ENCODE measurements around the gene TGFB1. TPM values are rescaled to one million over a fixed set of nuclear protein-coding genes. Genes with fewer than 3 reads are reported as not detected.

The TGFB1 gene
- total and polyA plus RNA-seq, 2 of the 13 experiments (the other 11 are each of a cell fraction or from before 2014, with no cell fraction given), result 4.1 to 5.4 TPM

DNA sequence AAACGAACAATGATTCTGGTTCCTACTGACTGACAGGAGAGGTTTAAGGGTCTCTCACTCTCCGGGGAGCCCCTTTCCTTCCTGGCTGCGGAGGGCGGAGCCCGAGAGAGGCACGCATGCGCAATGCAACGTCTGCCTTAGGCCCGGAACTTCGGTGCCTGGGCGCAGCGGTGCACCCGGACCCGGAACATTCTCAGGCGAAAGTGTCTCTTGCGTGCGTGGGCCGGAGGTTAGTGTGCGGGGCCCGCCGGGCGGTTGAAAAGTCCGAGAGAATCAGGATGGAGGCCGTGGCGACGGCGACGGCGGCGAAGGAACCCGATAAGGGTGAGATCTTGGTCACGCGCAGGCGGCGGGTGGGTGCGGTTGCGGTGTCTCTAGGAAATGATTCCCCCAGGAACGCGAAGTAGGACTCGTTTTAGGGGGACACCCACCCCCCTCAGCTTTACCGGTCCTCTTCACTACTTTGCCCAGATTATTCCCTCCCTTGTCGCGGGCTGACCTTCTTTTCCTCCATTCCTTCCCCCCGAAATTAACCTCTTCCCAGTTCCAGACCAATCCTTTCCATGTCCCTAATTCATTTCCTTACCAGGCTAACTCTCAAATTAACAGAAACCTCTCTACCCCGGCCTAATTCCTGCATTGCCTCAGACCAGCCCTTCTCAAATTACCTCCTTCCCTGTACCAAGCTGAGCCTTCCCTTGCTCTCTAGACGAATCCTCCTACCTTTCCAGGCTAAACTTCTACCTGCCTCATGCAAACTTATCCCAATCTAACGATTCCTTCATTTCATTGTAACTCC, 43.5 kb downstream of the TGFB1 start, which contains the start of gene CCDC97 (continued):
- TF ChIP-seq, protein P1, sequence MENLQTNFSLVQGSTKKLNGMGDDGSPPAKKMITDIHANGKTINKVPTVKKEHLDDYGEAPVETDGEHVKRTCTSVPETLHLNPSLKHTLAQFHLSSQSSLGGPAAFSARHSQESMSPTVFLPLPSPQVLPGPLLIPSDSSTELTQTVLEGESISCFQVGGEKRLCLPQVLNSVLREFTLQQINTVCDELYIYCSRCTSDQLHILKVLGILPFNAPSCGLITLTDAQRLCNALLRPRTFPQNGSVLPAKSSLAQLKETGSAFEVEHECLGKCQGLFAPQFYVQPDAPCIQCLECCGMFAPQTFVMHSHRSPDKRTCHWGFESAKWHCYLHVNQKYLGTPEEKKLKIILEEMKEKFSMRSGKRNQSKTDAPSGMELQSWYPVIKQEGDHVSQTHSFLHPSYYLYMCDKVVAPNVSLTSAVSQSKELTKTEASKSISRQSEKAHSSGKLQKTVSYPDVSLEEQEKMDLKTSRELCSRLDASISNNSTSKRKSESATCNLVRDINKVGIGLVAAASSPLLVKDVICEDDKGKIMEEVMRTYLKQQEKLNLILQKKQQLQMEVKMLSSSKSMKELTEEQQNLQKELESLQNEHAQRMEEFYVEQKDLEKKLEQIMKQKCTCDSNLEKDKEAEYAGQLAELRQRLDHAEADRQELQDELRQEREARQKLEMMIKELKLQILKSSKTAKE (CRISPR knock-in tag; IDR thresholded peaks at IDR 0.05; ENCODE audit: borderline replicate concordance), result no peak
- TF ChIP-seq XBP1 (CRISPR knock-in tag; IDR thresholded peaks at IDR 0.05) (peak; percentile 83), SETDB1 (CRISPR knock-in tag; IDR thresholded peaks at IDR 0.05; ENCODE audit: borderline replicate concordance) (no peak), ZFP82 (CRISPR knock-in tag; IDR thresholded peaks at IDR 0.05; ENCODE audit: borderline replicate concordance) (no peak), SSRP1 (CRISPR knock-in tag; IDR thresholded peaks at IDR 0.05) (no peak), ZNF496 (CRISPR knock-in tag; IDR thresholded peaks at IDR 0.05; ENCODE audit: insufficient replicate concordance) (no peak), ZNF878 (CRISPR knock-in tag; IDR thresholded peaks at IDR 0.05) (peak; percentile 70), ZNF614 (CRISPR knock-in tag; IDR thresholded peaks at IDR 0.05; ENCODE audit: borderline replicate concordance) (peak; percentile 54), BRCA1 (CRISPR knock-in tag; IDR thresholded peaks at IDR 0.05) (peak; percentile 92; the same call in 1 of the 2 replicates), FOXA1 (IDR thresholded peaks at IDR 0.05) (no peak), FOXA1 (CRISPR knock-in tag; IDR thresholded peaks at IDR 0.05) (no peak), ZNF264 (CRISPR knock-in tag; IDR thresholded peaks at IDR 0.05) (peak; percentile 79; the same call in 1 of the 2 replicates), ZNF331 (CRISPR knock-in tag; IDR thresholded peaks at IDR 0.05) (peak; percentile 39), ZNF382 (CRISPR knock-in tag; IDR thresholded peaks at IDR 0.05; ENCODE audit: borderline replicate concordance) (no peak), NFE2L2 (IDR thresholded peaks at IDR 0.05; ENCODE audit: low read length) (no peak), POGZ (CRISPR knock-in tag; IDR thresholded peaks at IDR 0.05) (peak; percentile 76), ZNF121 (CRISPR knock-in tag; IDR thresholded peaks at IDR 0.05) (no peak), NR2F6 (IDR thresholded peaks at IDR 0.05) (no peak; the same call in 1 of the 2 replicates), NR2F6 (CRISPR knock-in tag; IDR thresholded peaks at IDR 0.05) (peak; percentile 33; the same call in 1 of the 2 replicates), ZNF207 (IDR thresholded peaks at IDR 0.05; ENCODE audit: borderline replicate concordance) (no peak), ZNF772 (CRISPR knock-in tag; IDR thresholded peaks at IDR 0.05) (peak; percentile 91), ZNF709 (CRISPR knock-in tag; IDR thresholded peaks at IDR 0.05) (peak; percentile 81)
- TF ChIP-seq, protein P2, sequence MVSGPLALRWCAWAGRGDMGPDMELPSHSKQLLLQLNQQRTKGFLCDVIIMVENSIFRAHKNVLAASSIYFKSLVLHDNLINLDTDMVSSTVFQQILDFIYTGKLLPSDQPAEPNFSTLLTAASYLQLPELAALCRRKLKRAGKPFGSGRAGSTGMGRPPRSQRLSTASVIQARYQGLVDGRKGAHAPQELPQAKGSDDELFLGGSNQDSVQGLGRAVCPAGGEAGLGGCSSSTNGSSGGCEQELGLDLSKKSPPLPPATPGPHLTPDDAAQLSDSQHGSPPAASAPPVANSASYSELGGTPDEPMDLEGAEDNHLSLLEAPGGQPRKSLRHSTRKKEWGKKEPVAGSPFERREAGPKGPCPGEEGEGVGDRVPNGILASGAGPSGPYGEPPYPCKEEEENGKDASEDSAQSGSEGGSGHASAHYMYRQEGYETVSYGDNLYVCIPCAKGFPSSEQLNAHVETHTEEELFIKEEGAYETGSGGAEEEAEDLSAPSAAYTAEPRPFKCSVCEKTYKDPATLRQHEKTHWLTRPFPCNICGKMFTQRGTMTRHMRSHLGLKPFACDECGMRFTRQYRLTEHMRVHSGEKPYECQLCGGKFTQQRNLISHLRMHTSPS (CRISPR knock-in tag; IDR thresholded peaks at IDR 0.05; ENCODE audit: low read depth), result no peak
- TF ChIP-seq, protein P3, sequence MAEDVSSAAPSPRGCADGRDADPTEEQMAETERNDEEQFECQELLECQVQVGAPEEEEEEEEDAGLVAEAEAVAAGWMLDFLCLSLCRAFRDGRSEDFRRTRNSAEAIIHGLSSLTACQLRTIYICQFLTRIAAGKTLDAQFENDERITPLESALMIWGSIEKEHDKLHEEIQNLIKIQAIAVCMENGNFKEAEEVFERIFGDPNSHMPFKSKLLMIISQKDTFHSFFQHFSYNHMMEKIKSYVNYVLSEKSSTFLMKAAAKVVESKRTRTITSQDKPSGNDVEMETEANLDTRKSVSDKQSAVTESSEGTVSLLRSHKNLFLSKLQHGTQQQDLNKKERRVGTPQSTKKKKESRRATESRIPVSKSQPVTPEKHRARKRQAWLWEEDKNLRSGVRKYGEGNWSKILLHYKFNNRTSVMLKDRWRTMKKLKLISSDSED (CRISPR knock-in tag; IDR thresholded peaks at IDR 0.05), result 0 out of 2 replicates have a peak, but pooled peaks have one; percentile 60
- TF ChIP-seq, protein P4, sequence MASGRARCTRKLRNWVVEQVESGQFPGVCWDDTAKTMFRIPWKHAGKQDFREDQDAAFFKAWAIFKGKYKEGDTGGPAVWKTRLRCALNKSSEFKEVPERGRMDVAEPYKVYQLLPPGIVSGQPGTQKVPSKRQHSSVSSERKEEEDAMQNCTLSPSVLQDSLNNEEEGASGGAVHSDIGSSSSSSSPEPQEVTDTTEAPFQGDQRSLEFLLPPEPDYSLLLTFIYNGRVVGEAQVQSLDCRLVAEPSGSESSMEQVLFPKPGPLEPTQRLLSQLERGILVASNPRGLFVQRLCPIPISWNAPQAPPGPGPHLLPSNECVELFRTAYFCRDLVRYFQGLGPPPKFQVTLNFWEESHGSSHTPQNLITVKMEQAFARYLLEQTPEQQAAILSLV (CRISPR knock-in tag; IDR thresholded peaks at IDR 0.05; ENCODE audit: borderline replicate concordance), result peak; percentile 68; the same call in 1 of the 2 replicates

Measured in HepG2 (cell line).